HL-60/S4 treated with phorbol 12-myristate 13-acetate at 8.2 ng/mL for 4 days and 3 days (cell line): ENCODE results near the gene NNAT.

Experiments
- in situ Hi-C: fragments of 300-500 bp; cut with MboI; formaldehyde crosslinking; loops from 2 replicates; pipeline ENCODE4 v1.15.0; 2022; ENCODE audit warnings: low sequenced_read_pairs

Gene NNAT

DNA sequence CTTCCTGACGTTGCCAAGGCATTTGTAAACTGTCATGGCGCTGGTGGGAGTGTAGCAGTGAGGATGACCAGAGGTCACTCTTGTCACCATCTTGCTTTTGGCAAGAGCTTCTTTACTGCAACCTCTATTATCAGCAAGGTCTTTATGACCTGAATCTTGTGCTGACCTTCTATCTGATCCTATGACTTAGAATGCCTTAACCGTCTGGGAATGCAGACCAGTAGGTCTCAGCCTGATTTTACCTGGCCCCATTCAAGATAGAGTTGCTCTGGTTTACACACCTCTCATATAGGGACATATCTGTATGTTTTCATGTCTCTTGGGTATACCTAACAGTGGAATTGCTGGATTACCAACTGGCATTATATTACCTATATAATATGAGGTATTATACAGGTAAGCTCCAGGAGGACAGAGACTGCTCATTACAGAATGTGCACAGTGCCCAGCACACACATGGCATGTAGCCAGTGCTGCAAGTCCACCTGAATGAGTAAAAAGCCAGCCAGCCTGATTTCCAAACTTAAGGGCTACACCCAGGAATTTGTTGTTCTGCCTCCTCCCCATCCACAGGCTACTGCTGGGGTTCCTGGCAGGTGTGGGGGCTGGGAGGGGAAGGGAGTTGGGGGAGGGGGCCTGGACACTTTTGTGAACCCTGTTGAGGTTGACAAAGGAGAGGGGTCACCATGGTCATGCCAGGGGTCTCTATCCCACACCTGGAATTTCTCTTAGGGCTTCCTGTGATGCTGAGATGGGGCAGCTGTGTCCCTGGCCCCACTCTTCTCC, 41.8 kb downstream of the NNAT start:
- in situ Hi-C loops = loop anchor here (10.0 to 25.0 kb wide), 4 partner anchors 432 to 849 kb away; partner anchors contain the start of gene LBP

DNA sequence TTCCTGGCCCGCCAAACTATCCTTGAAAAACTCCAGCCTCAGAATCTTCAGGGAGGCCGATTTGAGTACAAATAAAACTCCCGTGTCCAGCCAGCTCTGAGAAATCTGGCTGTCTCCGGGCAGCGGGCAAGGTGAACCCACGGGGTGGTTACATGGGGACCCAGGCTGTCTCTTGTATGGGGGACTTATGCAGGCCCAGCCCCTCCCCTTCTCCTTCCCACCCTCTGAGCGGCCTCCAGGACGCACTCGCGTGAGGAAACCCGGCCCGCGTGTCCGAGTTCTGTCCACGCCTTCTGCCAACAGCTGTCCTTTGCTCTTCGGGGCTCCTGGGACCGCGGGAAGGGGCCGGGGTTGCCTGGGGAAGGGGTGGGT, 43.0 kb downstream of the NNAT start:
- in situ Hi-C loops = loop anchor here (10.0 to 25.0 kb wide), 4 partner anchors 431 to 848 kb away; partner anchors contain the start of gene LBP

DNA sequence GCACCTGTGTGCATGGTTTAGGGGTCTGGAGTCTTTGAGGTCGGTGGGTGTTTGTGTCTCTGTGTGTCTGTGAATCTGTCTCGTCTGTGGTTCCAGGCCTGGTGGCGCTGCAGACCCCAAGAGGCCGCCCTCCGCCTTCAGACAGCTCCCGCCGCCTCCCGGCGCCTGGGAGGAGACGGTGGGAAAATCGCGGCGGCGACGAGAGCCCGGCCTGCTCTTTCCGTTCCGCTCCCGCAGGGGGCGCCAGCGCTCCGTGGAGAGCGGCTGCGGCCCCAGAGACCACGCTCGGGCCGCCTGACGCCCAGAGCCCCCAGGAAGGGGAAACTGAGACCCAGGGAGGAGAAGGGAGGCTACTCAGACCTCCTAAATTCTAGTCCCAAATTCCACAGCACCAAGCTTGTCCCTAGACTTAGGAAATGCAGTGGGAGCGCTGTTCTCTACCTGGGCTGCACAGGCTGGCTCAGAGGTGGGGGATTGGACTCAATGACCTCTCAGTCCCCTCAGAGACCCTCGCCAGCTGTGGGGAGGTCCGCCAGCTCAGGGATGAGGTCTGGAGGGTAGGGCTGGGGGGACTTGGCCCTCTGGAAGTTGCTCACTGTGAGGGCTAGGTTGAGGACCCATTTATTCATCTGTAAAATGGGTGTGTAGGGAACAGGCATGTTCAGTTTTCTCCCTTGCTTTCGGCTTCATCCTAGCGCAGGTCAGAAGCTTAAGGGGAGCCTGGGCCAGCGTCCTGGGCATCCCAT, 43.5 kb downstream of the NNAT start:
- in situ Hi-C loops = loop anchor here (10.0 to 25.0 kb wide), 4 partner anchors 430 to 848 kb away; partner anchors contain the start of gene LBP

DNA sequence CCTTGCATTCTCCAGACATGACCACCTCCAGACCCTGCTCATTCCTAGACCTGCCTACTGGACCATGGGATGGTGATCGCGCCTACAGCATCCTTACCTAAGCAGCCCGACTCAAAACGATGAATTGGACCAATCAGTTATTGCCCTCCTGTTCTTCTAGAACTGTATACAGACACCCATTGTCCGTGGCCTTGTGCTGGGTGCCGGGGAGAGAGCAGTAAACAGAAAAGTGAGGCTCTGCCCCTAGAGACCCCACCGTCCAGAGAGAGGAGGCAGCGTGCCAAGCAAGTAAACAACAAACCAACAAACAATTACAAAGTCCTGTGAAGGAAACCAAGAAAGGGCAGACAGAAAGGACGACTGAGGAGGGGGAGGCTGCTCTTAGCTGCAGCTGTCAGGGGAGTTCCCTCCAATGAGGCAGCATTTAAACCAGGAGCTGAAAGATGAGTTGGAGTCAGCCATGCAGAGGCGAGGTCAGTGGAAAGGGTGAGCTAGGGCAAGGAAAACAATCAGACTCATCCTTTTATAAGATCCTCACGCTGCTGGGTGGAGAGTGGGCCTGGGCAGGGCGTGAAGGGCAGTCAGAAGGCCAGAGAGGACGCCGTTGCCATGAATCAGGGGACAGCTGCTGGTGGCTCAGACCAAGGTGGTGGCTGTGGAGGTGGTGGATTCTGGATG, 44.2 kb downstream of the NNAT start:
- in situ Hi-C loops = loop anchor here (10.0 to 25.0 kb wide), 4 partner anchors 430 to 847 kb away; partner anchors contain the start of gene LBP

DNA sequence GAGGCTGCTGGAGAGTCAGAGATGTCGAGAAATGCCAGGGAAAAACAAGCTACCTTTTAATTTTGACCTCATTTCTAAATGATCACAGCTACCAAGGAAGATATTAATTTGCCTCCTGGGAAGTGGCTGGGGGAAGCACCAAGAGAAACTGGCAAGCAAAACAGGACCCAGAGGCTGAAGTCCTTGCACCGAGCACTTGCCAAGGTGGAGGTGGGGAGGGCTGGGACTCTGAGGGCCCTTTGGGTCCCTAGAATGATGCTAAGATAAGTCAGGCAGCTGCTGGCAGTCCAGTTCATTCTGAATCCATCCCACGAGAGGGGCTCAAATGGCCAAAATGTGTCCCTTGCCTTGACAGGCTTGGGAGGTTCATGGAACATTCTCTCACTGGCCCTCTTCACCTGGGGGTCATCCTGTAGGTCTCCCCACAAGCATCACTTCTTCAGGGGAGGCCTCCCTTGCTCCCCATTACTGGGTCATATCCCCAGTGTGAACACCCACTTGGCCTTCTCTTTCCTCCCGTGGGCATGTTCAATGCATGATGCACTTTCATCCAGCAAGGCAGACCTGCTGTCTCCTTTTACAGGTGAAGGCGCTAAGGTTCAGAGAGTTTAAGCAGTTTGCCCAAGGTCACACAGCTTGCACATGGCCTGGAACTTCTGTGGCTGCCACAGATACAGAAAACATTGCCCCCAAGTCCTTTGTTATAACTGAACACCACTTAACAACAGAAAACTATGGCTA, 45.7 kb downstream of the NNAT start:
- in situ Hi-C loops = loop anchor here (10.0 to 25.0 kb wide), 4 partner anchors 428 to 846 kb away; partner anchors contain the start of gene LBP

DNA sequence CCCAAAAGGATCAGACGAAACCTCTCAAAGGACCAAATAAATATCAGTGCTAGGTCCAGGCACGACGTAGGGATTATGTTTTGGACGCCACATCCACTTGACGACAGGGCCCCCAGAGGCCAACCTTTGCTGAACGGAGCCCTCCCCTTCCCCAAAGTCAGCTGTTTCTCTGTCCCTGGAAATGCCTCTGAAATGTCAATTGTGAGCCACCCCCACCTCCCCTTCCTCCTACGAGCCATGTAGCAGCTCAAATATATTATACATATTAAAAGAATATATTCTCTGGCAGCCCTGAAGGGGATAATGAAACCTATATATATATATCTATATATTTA, 46.2 kb downstream of the NNAT start:
- in situ Hi-C loops = loop anchor here (10.0 to 25.0 kb wide), 4 partner anchors 428 to 845 kb away; partner anchors contain the start of gene LBP

DNA sequence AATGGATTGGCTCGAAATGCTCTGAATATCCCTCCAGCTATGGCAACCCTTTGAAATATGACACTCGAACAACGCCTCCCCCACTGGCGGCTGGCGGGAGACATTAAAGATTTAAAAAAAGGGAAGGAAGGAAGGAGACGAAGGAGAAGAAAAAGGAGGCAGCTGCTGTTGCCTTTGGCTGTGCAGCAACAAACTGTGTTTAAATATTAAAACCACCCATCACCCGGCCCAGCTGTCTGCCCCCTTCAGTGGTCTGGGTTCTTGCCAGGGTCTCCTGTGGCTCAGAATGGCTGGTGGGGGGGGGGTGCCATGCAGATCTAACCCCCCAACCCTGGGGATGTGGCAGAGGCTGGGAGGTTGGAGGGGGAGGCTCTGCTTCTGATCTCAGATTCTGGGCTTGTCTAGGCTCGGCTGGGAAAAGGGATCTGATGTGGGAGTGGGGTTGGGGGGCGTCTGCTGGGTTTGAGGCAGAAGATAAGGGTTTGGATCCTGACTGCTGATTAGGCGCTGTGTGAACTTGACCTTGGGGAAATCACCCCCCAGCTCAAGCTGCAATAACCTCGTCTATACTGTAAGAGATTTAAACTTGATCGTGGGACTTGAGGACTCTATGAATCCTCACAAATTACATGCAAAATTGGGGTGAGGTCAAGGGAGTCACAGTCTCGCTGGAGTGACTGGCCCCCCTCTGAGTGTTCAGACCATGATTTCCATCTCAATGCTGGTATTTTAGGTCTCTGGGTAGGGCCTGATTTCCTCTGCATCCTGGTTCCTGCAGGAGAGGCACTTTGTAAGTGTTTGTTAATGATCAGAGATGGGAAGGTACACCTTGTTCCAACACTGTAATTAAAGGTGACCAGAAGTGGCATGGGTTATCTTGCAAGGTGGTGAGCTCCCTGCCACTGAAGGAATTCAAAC, 46.9 kb downstream of the NNAT start:
- in situ Hi-C loops = loop anchor here (10.0 to 25.0 kb wide), 4 partner anchors 427 to 844 kb away; partner anchors contain the start of gene LBP

DNA sequence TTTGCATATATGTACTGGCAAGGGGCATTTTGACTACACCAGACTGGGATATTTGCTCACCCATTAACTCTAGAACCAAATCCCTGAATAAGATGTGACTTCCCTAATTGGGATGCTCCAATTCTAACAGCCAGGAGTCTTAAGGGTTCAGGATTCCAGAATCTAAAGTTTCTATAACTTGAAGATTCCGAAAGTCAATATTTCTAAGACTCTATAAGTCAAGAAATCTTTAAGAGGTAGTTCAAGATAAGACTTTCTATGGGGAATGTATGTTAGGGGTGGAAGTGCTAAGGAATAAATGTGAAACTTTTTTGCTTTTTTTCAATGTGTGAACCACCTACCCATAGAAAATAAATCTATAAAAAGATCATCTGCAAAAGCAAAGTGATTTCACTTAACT, 49.4 kb downstream of the NNAT start:
- in situ Hi-C loops = loop anchor here (25.0 kb wide), 3 partner anchors 642 to 842 kb away; partner anchors contain the start of gene LBP

DNA sequence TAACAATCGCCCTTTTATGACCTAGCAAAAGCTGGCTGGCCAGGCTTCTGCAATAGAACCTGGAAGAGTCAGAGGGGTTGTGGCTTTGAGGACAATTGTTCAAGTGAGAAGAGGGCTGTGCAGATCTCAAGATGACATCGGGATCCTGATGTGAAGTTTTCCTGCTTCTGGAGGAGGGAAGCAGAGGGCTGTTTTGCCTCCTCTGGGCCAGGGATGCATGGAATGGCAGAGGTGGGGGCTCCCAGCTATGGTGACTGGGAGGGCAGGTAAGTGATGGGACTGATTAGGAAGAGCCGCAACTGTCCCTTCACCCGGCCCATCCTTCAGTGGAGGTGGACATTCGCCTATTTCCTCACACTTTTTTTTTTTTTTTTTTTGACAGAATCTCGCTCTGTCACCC, 50.0 kb downstream of the NNAT start:
- in situ Hi-C loops = loop anchor here (25.0 kb wide), 3 partner anchors 641 to 841 kb away; partner anchors contain the start of gene LBP
